HG02763 (cell line): ENCODE measurements around the gene AGTPBP1.

Experiments
- ATAC-seq: cut with Tn5 transposase; IDR thresholded peaks from one replicate; pipeline ENCODE4 v1.9.1; 2021; ENCODE audit warnings: mild to moderate bottlenecking, moderate library complexity; ENCODE audit not compliant: unreplicated experiment

Gene AGTPBP1

GRCh38 chr9:85502815-85503655 lies 238.7 kb downstream of the AGTPBP1 start:
- ATAC-seq, result no peak

- no peak for ATAC-seq
Measured at GRCh38 chr9:85501882-85502281, 239.9 kb downstream of the AGTPBP1 start.

GRCh38 chr9:85501456-85501855 lies 240.3 kb downstream of the AGTPBP1 start:
- no peak for ATAC-seq
